Adrenal gland (tissue), 5 donors: Measurements from ENCODE around the gene SIX5.

ENCODE experiments used
- POLR2A ChIP-seq, 2 donors: fragments of 450-650 bp; IDR thresholded peaks; one replicate each; pipeline ENCODE4 v1.6.1; 2017; ENCODE audit warnings: antibody characterized with exemption in 2 of 2, mild to moderate bottlenecking in 2 of 2, moderate library complexity in 1 of 2
- TF ChIP-seq, protein P1 (sequence below), 6 experiments: fragments of 450-650 bp in 4 of 6; fragments of 200-600 bp in 2 of 6; sonication (generic) in 1 of 6; IDR thresholded peaks; 1 replicate in 5 of 6; 2 replicates in 1 of 6; pipeline versions ENCODE4 v1.5.1 to v1.8.0; 2016 to 2021; ENCODE audit warnings: antibody characterized with exemption in 6 of 6, mild to moderate bottlenecking in 2 of 6, moderate library complexity in 1 of 6
- donor health status: DM: no; HTN: no; CAD: no.

DNA sequence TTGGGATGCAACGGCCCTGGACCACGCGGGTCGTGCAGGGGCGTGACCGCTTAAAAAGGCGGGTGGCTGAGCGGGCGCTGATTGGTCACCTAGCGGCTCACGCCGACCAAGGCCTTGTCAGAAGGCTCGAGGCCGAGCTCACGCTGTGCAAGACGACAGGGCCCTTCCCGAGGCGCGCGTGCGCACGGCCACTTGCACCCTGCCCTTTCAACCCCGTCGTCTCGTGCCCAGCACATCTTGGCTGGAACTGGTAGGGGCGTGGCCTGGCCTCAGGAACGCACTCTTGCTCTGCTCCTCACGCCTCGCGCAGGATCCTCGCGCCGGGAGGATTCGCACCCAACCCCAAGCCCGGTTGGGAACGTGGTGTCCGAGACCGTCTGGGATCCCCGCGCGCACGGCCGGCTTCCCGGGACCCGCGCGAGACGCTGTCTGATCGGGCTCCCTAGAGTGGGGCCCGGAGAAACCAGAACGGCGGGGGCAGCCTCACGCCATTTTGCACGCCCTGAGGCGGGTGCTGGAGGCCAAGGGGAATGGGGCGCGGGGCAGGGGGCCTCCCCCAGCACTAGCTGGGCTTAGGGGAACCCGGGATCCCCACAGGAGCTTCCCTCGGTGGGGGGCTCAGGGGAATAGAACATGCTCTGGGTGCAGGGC, 35.8 kb downstream of the SIX5 start, which contains the start of gene MEIOSIN:
- TF ChIP-seq, protein P1, sequence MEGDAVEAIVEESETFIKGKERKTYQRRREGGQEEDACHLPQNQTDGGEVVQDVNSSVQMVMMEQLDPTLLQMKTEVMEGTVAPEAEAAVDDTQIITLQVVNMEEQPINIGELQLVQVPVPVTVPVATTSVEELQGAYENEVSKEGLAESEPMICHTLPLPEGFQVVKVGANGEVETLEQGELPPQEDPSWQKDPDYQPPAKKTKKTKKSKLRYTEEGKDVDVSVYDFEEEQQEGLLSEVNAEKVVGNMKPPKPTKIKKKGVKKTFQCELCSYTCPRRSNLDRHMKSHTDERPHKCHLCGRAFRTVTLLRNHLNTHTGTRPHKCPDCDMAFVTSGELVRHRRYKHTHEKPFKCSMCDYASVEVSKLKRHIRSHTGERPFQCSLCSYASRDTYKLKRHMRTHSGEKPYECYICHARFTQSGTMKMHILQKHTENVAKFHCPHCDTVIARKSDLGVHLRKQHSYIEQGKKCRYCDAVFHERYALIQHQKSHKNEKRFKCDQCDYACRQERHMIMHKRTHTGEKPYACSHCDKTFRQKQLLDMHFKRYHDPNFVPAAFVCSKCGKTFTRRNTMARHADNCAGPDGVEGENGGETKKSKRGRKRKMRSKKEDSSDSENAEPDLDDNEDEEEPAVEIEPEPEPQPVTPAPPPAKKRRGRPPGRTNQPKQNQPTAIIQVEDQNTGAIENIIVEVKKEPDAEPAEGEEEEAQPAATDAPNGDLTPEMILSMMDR (IDR thresholded peaks at IDR 0.05) = no peak
- TF ChIP-seq POLR2A (IDR thresholded peaks at IDR 0.05) = no peak
